ENCODE data around the gene ITGA5.

ITGA5 gene

GRCh38 chr12:54421175-54421878 is 2.3 kb upstream of the ITGA5 start:
- no peak overlapping the region for H3K27ac ChIP-seq (ENCODE audit: low read depth, low read length)
- no peaks in the 10 kb centered on the region for H3K27me3 ChIP-seq (ENCODE audit: low read length)
- no peak overlapping the region for H3K9ac ChIP-seq (ENCODE audit: low read length)
- H3K4me2 ChIP-seq (ENCODE audit: low read depth, low read length, poor library complexity, severe bottlenecking), result no peak overlapping the region
- H3F3A ChIP-seq (ENCODE audit: insufficient read depth), result no peaks in the 10 kb centered on the region
- H3K9me3 ChIP-seq (ENCODE audit: insufficient read depth, low read length), result no peaks in the 10 kb centered on the region
- TF ChIP-seq CTCF (IDR thresholded peaks at IDR 0.05; ENCODE audit: insufficient read depth, low read length, poor library complexity, severe bottlenecking) (no peak), EZH2phosphoT487 (conservative IDR thresholded peaks at IDR 0.05; ENCODE audit: low read length) (no peak)
- no peaks in the 10 kb centered on the region for H4K20me1 ChIP-seq (ENCODE audit: low read depth, low read length)
- H2AFZ ChIP-seq (ENCODE audit: low read depth, low read length, severe bottlenecking), result no peak overlapping the region
- H3K4me3 ChIP-seq (ENCODE audit: insufficient read depth, low read length, poor library complexity, severe bottlenecking), result no peak overlapping the region
- no peaks in the 10 kb centered on the region for H3K79me2 ChIP-seq (ENCODE audit: insufficient read depth, low read length)
- no peaks in the 10 kb centered on the region for H3K36me3 ChIP-seq (ENCODE audit: low read length)
- H3K9me2 ChIP-seq (replicated peaks; ENCODE audit: insufficient read depth, low read length), result no peaks in the 10 kb centered on the region

GRCh38 chr12:54420766-54421144 is 1.7 kb upstream of the ITGA5 start:
- H2AFZ ChIP-seq (ENCODE audit: low read depth, low read length, severe bottlenecking), result no peak overlapping the region
- no peaks in the 10 kb centered on the region for H3K27me3 ChIP-seq (ENCODE audit: low read length)
- no peaks in the 10 kb centered on the region for H3K9me3 ChIP-seq (ENCODE audit: insufficient read depth, low read length)
- no peaks in the 10 kb centered on the region for H4K20me1 ChIP-seq (ENCODE audit: low read depth, low read length)
- H3K9me2 ChIP-seq (replicated peaks; ENCODE audit: insufficient read depth, low read length), result no peaks in the 10 kb centered on the region
- H3K79me2 ChIP-seq (ENCODE audit: insufficient read depth, low read length), result no peaks in the 10 kb centered on the region
- TF ChIP-seq EZH2phosphoT487 (conservative IDR thresholded peaks at IDR 0.05; ENCODE audit: low read length), result no peak
- no peak for TF ChIP-seq CTCF (IDR thresholded peaks at IDR 0.05; ENCODE audit: insufficient read depth, low read length, poor library complexity, severe bottlenecking)
- no peaks in the 10 kb centered on the region for H3K36me3 ChIP-seq (ENCODE audit: low read length)
- H3K4me2 ChIP-seq (ENCODE audit: low read depth, low read length, poor library complexity, severe bottlenecking), result no peak overlapping the region
- H3K27ac ChIP-seq (ENCODE audit: low read depth, low read length), result no peak overlapping the region
- H3F3A ChIP-seq (ENCODE audit: insufficient read depth), result no peaks in the 10 kb centered on the region
- no peak overlapping the region for H3K9ac ChIP-seq (ENCODE audit: low read length)
- no peak overlapping the region for H3K4me3 ChIP-seq (ENCODE audit: insufficient read depth, low read length, poor library complexity, severe bottlenecking)

GRCh38 chr12:54418441-54419087 is 502 bp downstream of the ITGA5 start:
- Histone ChIP-seq H3K27ac (ENCODE audit: low read depth, low read length) (no peak overlapping the region), H3F3A (ENCODE audit: insufficient read depth) (no peaks in the 10 kb centered on the region)

More at GRCh38 chr12:54418441-54419087, 502 bp downstream of the ITGA5 start:
- no peak overlapping the region for H3K4me2 ChIP-seq (ENCODE audit: low read depth, low read length, poor library complexity, severe bottlenecking)
- no peak overlapping the region for H3K9ac ChIP-seq (ENCODE audit: low read length)
- H4K20me1 ChIP-seq (ENCODE audit: low read depth, low read length), result no peaks in the 10 kb centered on the region
- no peaks in the 10 kb centered on the region for H3K79me2 ChIP-seq (ENCODE audit: insufficient read depth, low read length)
- H3K36me3 ChIP-seq (ENCODE audit: low read length), result no peaks in the 10 kb centered on the region
- H3K4me3 ChIP-seq (ENCODE audit: insufficient read depth, low read length, poor library complexity, severe bottlenecking), result no peak overlapping the region
- H3K9me3 ChIP-seq (ENCODE audit: insufficient read depth, low read length), result no peaks in the 10 kb centered on the region
- no peaks in the 10 kb centered on the region for H3K9me2 ChIP-seq (replicated peaks; ENCODE audit: insufficient read depth, low read length)
- no peaks in the 10 kb centered on the region for H3K27me3 ChIP-seq (ENCODE audit: low read length)
- H2AFZ ChIP-seq (ENCODE audit: low read depth, low read length, severe bottlenecking), result no peak overlapping the region
- TF ChIP-seq EZH2phosphoT487 (conservative IDR thresholded peaks at IDR 0.05; ENCODE audit: low read length), result no peak
- TF ChIP-seq CTCF (IDR thresholded peaks at IDR 0.05; ENCODE audit: insufficient read depth, low read length, poor library complexity, severe bottlenecking), result no peak
